ENCODE data around the gene SURF4. TPM values are rescaled to one million over a fixed set of nuclear protein-coding genes. Genes with fewer than 3 reads are reported as not detected.

SURF4 gene
- total RNA-seq, 4 donors from 2014 or later, result 141 to 266 (median 230) TPM

DNA sequence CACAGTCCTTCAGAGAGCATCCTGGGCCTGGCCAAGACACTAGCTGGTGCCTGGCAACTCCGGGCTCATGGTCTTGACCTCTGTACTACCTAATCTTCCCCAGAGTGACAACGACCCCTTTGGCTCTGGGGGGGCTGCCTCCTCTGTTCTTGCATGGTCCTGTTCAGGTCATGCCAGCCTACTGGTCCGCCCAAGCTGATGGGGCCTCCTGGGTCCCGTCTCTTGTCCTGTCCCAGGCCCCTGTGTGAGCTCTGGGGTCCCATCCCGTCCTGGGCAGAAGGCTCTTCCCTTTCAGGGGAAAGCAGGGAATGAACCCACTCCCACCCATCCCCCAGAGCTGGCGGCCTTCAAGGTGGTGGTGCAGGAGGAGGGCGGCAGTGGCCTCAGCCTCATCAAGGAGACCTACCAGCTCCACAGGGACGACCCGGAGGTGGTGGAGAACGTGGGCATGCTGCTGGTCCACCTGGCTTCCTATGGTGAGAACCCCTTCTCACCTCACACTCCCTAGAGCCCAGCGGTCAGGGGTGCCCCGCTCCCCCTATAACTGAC lies 28.7 kb upstream of the SURF4 start:
- no peak for DNase-seq (ENCODE audit: low spot score)
- TF ChIP-seq, protein P1, sequence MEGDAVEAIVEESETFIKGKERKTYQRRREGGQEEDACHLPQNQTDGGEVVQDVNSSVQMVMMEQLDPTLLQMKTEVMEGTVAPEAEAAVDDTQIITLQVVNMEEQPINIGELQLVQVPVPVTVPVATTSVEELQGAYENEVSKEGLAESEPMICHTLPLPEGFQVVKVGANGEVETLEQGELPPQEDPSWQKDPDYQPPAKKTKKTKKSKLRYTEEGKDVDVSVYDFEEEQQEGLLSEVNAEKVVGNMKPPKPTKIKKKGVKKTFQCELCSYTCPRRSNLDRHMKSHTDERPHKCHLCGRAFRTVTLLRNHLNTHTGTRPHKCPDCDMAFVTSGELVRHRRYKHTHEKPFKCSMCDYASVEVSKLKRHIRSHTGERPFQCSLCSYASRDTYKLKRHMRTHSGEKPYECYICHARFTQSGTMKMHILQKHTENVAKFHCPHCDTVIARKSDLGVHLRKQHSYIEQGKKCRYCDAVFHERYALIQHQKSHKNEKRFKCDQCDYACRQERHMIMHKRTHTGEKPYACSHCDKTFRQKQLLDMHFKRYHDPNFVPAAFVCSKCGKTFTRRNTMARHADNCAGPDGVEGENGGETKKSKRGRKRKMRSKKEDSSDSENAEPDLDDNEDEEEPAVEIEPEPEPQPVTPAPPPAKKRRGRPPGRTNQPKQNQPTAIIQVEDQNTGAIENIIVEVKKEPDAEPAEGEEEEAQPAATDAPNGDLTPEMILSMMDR (IDR thresholded peaks at IDR 0.05), result no peak

DNA sequence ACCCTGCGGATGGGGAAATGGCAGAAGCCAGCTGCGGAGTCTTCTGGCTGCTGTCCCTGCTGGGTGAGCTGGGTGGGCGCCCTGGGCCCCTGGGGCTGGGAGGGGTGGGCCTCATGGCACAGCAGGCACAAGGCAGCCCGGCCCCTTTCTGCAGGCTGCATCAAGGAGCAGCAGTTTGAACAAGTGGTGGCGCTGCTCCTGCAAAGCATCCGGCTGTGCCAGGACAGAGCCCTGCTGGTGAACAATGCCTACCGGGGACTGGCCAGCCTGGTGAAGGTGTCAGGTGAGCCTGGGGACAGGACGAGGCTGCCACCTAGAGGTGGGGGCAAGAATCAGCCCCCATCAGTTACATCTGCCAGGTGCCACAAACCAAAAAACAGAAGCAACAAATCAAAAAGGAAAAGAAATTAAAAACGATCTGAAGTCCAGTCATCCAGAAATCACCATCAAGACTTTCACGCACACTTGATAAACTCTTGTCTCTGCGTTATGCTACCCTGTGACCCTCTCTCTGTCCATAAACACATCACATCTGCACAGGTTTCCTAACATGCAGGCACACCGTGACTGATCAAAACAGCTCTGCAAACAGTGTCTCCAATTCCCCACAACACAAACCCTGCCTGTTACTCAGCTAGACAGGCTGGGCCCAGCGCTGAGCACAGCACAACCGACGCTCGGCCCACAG lies 28.1 kb upstream of the SURF4 start:
- TF ChIP-seq, protein P1 (IDR thresholded peaks at IDR 0.05), result no peak
- no peak for DNase-seq (ENCODE audit: low spot score)
- no peak for ATAC-seq (ENCODE audit: low FRiP score)

More for the DNA sequence above, 28.7 kb upstream of the SURF4 start:
- no peak for ATAC-seq (ENCODE audit: low FRiP score)

DNA sequence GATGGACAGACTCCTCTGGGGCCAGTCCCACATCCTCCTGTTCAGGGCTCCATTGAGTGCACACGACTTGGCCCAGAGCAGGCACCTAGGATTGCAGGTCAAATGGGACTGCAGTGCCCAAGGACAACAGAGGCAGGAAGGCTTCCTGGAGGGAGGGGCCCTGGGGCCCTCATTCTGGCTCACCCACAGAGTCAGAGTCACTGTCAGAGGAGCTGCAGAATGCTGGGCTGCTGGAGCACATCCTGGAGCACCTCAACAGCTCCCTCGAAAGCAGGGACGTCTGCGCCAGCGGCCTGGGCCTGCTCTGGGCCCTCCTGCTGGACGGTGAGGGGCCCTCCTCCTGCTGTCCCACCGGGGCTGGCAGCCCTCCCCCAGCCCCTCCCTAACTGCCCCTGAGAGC lies 26.8 kb upstream of the SURF4 start:
- DNase-seq (ENCODE audit: low spot score), result no peak
- no peak for ATAC-seq (ENCODE audit: low FRiP score)

DNA sequence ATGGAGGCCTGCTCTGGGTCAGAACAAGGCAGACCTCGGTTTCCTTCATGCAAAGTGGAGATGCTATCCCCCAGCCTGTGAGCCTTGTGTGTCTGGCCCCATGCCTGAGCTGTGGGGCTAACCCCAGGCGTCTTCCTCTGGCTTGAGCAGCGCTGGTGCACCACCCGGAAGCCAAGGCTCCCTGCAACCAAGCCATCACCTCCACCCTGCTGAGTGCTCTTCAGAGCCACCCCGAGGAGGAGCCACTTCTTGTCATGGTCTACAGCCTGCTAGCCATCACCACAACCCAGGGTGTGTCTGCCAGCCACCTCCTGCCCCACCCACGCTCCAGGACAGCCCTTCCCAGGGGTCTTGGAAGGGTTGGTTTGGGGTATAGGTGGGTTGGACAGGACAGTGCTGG lies 25.7 kb upstream of the SURF4 start:
- DNase-seq (ENCODE audit: low spot score) (no peak), ATAC-seq (ENCODE audit: low FRiP score) (no peak)
- TF ChIP-seq, protein P1 (IDR thresholded peaks at IDR 0.05), result no peak

More for the DNA sequence above, 26.8 kb upstream of the SURF4 start:
- TF ChIP-seq, protein P1 (IDR thresholded peaks at IDR 0.05), result no peak

DNA sequence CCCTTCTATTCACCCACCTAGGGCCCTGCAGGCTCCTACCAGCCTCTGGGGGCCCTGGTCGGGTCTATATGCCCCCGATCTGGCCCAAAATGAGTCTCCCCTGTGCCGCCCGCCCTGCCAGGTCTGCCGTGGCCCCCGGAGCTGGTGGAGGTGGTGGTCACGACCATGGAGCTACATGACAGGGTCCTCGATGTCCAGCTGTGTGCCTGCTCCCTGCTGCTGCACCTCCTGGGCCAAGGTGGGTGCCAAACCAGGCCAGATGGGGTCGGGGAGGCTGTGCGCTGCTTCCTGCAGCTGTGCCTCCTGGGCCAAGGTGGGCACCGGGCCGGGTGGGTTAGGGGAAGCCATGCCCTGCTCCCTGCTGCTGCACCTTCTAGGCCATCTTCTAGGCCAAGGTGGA lies 24.4 kb upstream of the SURF4 start:
- TF ChIP-seq, protein P1 (IDR thresholded peaks at IDR 0.05), result no peak
- no peak for ATAC-seq (ENCODE audit: low FRiP score)
- DNase-seq (ENCODE audit: low spot score), result no peak

DNA sequence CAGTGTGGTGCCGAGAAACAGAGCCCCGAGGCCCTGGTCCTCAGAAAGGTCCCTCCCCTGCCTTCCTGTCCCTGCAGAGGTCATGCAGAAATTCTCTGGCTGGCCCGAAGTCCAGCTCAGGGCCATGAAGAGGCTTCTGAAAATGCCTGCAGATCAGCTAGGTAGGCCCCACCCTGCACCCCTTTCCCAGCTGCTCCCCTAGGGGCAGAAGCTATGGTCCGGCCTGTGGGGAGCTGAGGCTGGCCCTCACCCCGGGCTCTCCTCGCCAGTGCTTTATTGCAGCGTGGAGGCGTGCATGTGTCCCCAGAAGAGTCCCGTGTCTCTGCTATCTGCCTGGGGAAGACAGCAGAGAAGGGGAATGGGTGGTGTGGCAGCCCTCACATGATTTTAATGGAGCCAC lies 22.0 kb upstream of the SURF4 start:
- no peak for DNase-seq (ENCODE audit: low spot score)
- TF ChIP-seq, protein P1 (IDR thresholded peaks at IDR 0.05), result no peak
- ATAC-seq (ENCODE audit: low FRiP score), result no peak

DNA sequence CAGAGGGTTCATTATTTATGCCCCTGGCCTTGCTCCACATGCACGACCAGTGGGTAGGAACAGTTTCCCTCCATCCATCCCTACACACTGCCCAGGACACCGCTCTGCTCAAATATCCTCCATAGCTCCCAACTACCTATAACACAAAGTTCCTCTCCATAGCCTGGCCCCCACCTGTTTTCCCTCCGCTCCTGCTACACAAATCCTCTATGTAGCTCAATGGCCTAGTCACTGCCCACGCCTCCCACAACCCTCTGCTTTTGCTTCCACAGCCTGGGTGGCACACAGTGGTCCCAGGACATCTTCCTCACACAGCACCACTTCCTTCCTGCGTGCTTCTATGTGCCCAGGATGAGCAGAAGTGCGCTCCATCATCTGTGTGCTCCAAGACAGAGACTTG lies 21.5 kb upstream of the SURF4 start:
- TF ChIP-seq, protein P1 (IDR thresholded peaks at IDR 0.05), result no peak
- DNase-seq (ENCODE audit: low spot score), result no peak
- ATAC-seq (ENCODE audit: low FRiP score), result no peak
